ENCODE measurements around the gene CLCN7. TPM values are rescaled to one million over a fixed set of nuclear protein-coding genes. Genes with fewer than 3 reads are reported as not detected.
"Not testable (repeated sequence)": the region's sequence is repeated elsewhere in the genome, so short reads cannot be mapped to it uniquely, and the experiment has no call there.

The CLCN7 gene
- total RNA-seq, 6 donors from 2014 or later, result 78.0 to 463 (median 147) TPM

DNA sequence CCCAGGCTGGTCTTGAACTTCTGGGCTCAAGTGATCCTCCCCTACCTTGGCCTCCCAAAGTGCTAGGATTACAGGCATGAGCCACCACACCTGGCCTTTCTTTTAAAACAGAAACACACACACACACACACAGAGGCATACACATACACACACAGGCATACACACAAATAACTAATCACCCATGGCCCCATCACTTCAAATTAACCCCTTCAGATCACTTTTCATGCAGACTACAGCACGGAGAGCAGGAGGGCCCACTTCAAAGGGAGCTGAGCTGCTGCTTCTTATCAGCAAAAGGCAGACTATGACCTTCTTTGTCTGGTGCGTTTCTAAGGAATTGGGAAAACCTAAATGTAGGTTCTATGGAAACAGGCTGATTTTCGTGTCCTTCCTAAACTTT, 1.9 kb downstream of the CLCN7 start:
- DNase-seq (no peak), ATAC-seq (ENCODE audit: low FRiP score in 2 of 2) (no peak)
- Histone ChIP-seq H3K4me3 (no peak overlapping the region), H3K27ac (no peak overlapping the region), H3K9me3 (no peaks in the 10 kb centered on the region), H3K27me3 (no peaks in the 10 kb centered on the region), H3K4me1 (peaks cover 16 to 66% (median 31%) of the 10 kb centered on the region in 4 donors), H3K36me3 (no peaks in the 10 kb centered on the region)
- no peak for TF ChIP-seq CTCF (IDR thresholded peaks at IDR 0.05)
- TF ChIP-seq POLR2A (IDR thresholded peaks at IDR 0.05), result no peak
- TF ChIP-seq EP300 (IDR thresholded peaks at IDR 0.05), result no peak
- TF ChIP-seq POLR2AphosphoS5 (IDR thresholded peaks at IDR 0.05), result no peak
- 60 to 63% methylated on average over 3 of the region's 3 CpGs for WGBS, 2 donors

GRCh38 chr16:1471569-1472194, 3.1 kb downstream of the CLCN7 start:
- DNase-seq, result no peak
- 71 to 86% methylated on average over 25 to 26 of the region's 26 CpGs for WGBS, 2 donors
- peak overlapping the region; percentile 39 to 80 (median 70) for H3K27ac ChIP-seq

GRCh38 chr16:1470481-1471251, 4.2 kb downstream of the CLCN7 start:
- H3K27me3 ChIP-seq, result no peaks in the 10 kb centered on the region
- peak; percentile 52 to 73 for ATAC-seq (ENCODE audit: low FRiP score in 2 of 2)
- TF ChIP-seq POLR2A (IDR thresholded peaks at IDR 0.05) (peak in 1 of 4 donors; percentile 64), POLR2AphosphoS5 (IDR thresholded peaks at IDR 0.05) (peak in 1 of 2 donors; percentile 29), EP300 (IDR thresholded peaks at IDR 0.05) (no peak), CTCF (IDR thresholded peaks at IDR 0.05) (peak in 1 of 6 experiments; percentile 8)
- peak overlapping the region; percentile 65 to 80 (median 74) for H3K27ac ChIP-seq
- peaks cover 13 to 62% (median 32%) of the 10 kb centered on the region in 4 donors for H3K4me1 ChIP-seq
- H3K4me3 ChIP-seq, result no peak overlapping the region
- 24 to 58% methylated on average over 4 to 14 of the region's 14 CpGs for WGBS, 2 donors
- DNase-seq, result peak; percentile 77 to 85
- peaks cover 0 to 4% (median 0%) of the 10 kb centered on the region in 4 donors for H3K36me3 ChIP-seq
- H3K9me3 ChIP-seq, result no peaks in the 10 kb centered on the region

More at GRCh38 chr16:1471569-1472194, 3.1 kb downstream of the CLCN7 start:
- H3K9me3 ChIP-seq, result no peaks in the 10 kb centered on the region
- no peak overlapping the region for H3K4me3 ChIP-seq
- TF ChIP-seq EP300 (IDR thresholded peaks at IDR 0.05), result no peak
- no peak for TF ChIP-seq POLR2AphosphoS5 (IDR thresholded peaks at IDR 0.05)
- no peak for TF ChIP-seq CTCF (IDR thresholded peaks at IDR 0.05)
- no peak for TF ChIP-seq POLR2A (IDR thresholded peaks at IDR 0.05)
- H3K36me3 ChIP-seq, result no peaks in the 10 kb centered on the region
- no peaks in the 10 kb centered on the region for H3K27me3 ChIP-seq
- H3K4me1 ChIP-seq, result peaks cover 16 to 66% (median 35%) of the 10 kb centered on the region in 4 donors
- no peak for ATAC-seq (ENCODE audit: low FRiP score in 2 of 2)

GRCh38 chr16:1469693-1470201, 5.1 kb downstream of the CLCN7 start:
- Histone ChIP-seq H3K4me3 (peak overlapping the region in 3 of 4 donors; percentile 4 to 21 (median 16)), H3K9me3 (no peaks in the 10 kb centered on the region), H3K36me3 (peaks cover 0 to 9% (median 0%) of the 10 kb centered on the region in 4 donors), H3K27ac (peak overlapping the region; percentile 65 to 80 (median 74)), H3K4me1 (peaks cover 10 to 56% (median 29%) of the 10 kb centered on the region in 4 donors), H3K27me3 (no peaks in the 10 kb centered on the region)
- peak; percentile 44 to 61 for DNase-seq
- 61 to 76% methylated on average over 20 of the region's 20 CpGs for WGBS, 2 donors
- TF ChIP-seq POLR2AphosphoS5 (IDR thresholded peaks at IDR 0.05) (no peak), CTCF (IDR thresholded peaks at IDR 0.05) (no peak), EP300 (IDR thresholded peaks at IDR 0.05) (no peak)
- peak; percentile 48 to 53 for ATAC-seq (ENCODE audit: low FRiP score in 2 of 2)

GRCh38 chr16:1469141-1469540, 5.7 kb downstream of the CLCN7 start:
- not testable (repeated sequence) for H3K27me3 ChIP-seq; DNase-seq; H3K4me3 ChIP-seq; ATAC-seq (ENCODE audit: low FRiP score in 2 of 2); H3K9me3 ChIP-seq
- WGBS, 2 donors, result 70 to 80% methylated on average over 5 of the region's 5 CpGs
- Histone ChIP-seq H3K27ac (peak overlapping the region in 2 of 4 donors; percentile 74 to 80), H3K4me1 (peaks cover 8 to 52% (median 26%) of the 10 kb centered on the region in 4 donors), H3K36me3 (peaks cover 0 to 15% (median 1%) of the 10 kb centered on the region in 4 donors)

Data from upper lobe of left lung (tissue), 6 donors.